Measurements from ENCODE around the gene RNU5B-1.

DNA sequence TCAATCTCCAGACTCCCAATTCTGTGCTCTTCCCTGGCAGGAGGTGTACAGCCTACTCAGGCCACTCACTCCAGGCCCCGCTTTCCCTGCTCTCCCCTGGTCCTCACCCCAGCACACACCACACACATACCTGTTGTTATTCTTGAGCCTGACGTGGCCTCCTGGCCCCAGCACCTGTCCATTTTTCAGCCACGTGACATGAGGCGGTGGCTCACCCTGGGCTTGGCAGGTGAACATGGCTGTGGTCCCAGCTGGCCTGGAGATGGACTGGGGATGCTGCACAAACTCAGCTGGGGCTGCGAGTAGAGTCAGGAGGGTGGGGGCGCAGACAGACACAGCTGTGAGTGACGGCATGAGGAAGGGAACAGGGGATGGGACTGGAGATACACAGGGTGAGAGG lies 27.3 kb downstream of the RNU5B-1 start:
- TF ChIP-seq POLR2AphosphoS5 (IDR thresholded peaks at IDR 0.05) = no peak
- TF ChIP-seq, protein P1, sequence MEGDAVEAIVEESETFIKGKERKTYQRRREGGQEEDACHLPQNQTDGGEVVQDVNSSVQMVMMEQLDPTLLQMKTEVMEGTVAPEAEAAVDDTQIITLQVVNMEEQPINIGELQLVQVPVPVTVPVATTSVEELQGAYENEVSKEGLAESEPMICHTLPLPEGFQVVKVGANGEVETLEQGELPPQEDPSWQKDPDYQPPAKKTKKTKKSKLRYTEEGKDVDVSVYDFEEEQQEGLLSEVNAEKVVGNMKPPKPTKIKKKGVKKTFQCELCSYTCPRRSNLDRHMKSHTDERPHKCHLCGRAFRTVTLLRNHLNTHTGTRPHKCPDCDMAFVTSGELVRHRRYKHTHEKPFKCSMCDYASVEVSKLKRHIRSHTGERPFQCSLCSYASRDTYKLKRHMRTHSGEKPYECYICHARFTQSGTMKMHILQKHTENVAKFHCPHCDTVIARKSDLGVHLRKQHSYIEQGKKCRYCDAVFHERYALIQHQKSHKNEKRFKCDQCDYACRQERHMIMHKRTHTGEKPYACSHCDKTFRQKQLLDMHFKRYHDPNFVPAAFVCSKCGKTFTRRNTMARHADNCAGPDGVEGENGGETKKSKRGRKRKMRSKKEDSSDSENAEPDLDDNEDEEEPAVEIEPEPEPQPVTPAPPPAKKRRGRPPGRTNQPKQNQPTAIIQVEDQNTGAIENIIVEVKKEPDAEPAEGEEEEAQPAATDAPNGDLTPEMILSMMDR (IDR thresholded peaks at IDR 0.05) = no peak
- TF ChIP-seq POLR2A (IDR thresholded peaks at IDR 0.05) = no peak
- TF ChIP-seq EP300 (IDR thresholded peaks at IDR 0.05) = no peak
